ENCODE results near the gene DDI2. TPM values are rescaled to one million over a fixed set of nuclear protein-coding genes. Genes with fewer than 3 reads are reported as not detected.

DDI2 gene
- total RNA-seq, 1 donor from 2014 or later = 40.9 TPM

GRCh38 chr1:15574741-15575140 is 42.5 kb upstream of the DDI2 start:
- no peaks in the 10 kb centered on the region for H3K9me3 ChIP-seq
- DNase-seq = no peak
- intact Hi-C loops (cut with DNase I) = no loop called here
- ATAC-seq = no peak
- H3K27ac ChIP-seq = no peak overlapping the region
- H3K4me3 ChIP-seq = no peak overlapping the region
- H3K4me1 ChIP-seq = peaks cover 7% of the 10 kb centered on the region
- H3K27me3 ChIP-seq = no peaks in the 10 kb centered on the region
- peaks cover 12% of the 10 kb centered on the region for H3K36me3 ChIP-seq
- TF ChIP-seq CTCF (IDR thresholded peaks at IDR 0.05) = no peak

- intact Hi-C loops (cut with DNase I) = no loop called here
- TF ChIP-seq CTCF (IDR thresholded peaks at IDR 0.05) = no peak
- DNase-seq (peak; percentile 3), ATAC-seq (no peak)
- Histone ChIP-seq H3K4me1 (peaks cover 8% of the 10 kb centered on the region), H3K36me3 (peaks cover 4% of the 10 kb centered on the region), H3K27ac (no peak overlapping the region), H3K9me3 (no peaks in the 10 kb centered on the region), H3K27me3 (no peaks in the 10 kb centered on the region), H3K4me3 (no peak overlapping the region)
Observed at GRCh38 chr1:15575549-15576150, 41.6 kb upstream of the DDI2 start.

GRCh38 chr1:15577691-15578090 is 39.6 kb upstream of the DDI2 start:
- no peak overlapping the region for H3K4me3 ChIP-seq
- no peaks in the 10 kb centered on the region for H3K9me3 ChIP-seq
- peaks cover 8% of the 10 kb centered on the region for H3K4me1 ChIP-seq
- no peak overlapping the region for H3K27ac ChIP-seq
- peak; percentile 37 for DNase-seq
- no peak for TF ChIP-seq CTCF (IDR thresholded peaks at IDR 0.05)
- ATAC-seq = no peak
- no peaks in the 10 kb centered on the region for H3K27me3 ChIP-seq
- intact Hi-C loops (cut with DNase I) = no loop called here
- H3K36me3 ChIP-seq = no peaks in the 10 kb centered on the region

- peaks cover 6% of the 10 kb centered on the region for H3K27me3 ChIP-seq
- peaks cover 8% of the 10 kb centered on the region for H3K4me1 ChIP-seq
- ATAC-seq = no peak
- TF ChIP-seq CTCF (IDR thresholded peaks at IDR 0.05) = no peak
- H3K36me3 ChIP-seq = no peaks in the 10 kb centered on the region
- peak; percentile 48 for DNase-seq
- no peak overlapping the region for H3K4me3 ChIP-seq
- intact Hi-C loops (cut with DNase I) = no loop called here
- no peak overlapping the region for H3K27ac ChIP-seq
- H3K9me3 ChIP-seq = no peaks in the 10 kb centered on the region
Observed at GRCh38 chr1:15578921-15579682, 38.2 kb upstream of the DDI2 start.

GRCh38 chr1:15579683-15580047 is 37.6 kb upstream of the DDI2 start:
- H3K4me1 ChIP-seq = peaks cover 12% of the 10 kb centered on the region
- H3K4me3 ChIP-seq = no peak overlapping the region
- ATAC-seq (no peak), DNase-seq (no peak)
- intact Hi-C loops (cut with DNase I) = no loop called here
- H3K9me3 ChIP-seq = no peaks in the 10 kb centered on the region
- H3K27me3 ChIP-seq = peaks cover 10% of the 10 kb centered on the region
- no peaks in the 10 kb centered on the region for H3K36me3 ChIP-seq
- no peak overlapping the region for H3K27ac ChIP-seq
- no peak for TF ChIP-seq CTCF (IDR thresholded peaks at IDR 0.05)

All from upper lobe of right lung (tissue), 1 donor.